ENCODE results near the gene FH.

DNA sequence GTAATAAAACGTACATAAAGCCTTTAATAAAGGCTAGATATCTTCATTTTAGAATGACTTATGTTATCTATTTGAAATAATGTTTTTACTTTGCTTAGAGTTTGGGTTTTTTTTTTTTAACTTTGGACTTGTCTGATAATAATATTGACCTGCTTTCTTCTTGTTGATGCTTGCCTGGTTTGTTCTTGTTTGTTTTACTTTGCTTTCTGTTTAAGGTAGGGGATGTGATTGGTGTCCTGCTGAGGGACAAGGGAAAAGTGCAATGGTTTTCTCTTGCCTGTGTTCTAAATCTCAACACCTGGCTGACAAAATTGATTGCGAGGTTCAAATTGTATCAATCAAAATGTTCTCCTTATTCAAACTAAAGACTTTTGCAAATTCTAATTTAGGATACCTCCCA is 2.2 kb upstream of the FH start:
- TF ChIP-seq, protein P1, sequence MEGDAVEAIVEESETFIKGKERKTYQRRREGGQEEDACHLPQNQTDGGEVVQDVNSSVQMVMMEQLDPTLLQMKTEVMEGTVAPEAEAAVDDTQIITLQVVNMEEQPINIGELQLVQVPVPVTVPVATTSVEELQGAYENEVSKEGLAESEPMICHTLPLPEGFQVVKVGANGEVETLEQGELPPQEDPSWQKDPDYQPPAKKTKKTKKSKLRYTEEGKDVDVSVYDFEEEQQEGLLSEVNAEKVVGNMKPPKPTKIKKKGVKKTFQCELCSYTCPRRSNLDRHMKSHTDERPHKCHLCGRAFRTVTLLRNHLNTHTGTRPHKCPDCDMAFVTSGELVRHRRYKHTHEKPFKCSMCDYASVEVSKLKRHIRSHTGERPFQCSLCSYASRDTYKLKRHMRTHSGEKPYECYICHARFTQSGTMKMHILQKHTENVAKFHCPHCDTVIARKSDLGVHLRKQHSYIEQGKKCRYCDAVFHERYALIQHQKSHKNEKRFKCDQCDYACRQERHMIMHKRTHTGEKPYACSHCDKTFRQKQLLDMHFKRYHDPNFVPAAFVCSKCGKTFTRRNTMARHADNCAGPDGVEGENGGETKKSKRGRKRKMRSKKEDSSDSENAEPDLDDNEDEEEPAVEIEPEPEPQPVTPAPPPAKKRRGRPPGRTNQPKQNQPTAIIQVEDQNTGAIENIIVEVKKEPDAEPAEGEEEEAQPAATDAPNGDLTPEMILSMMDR (IDR thresholded peaks at IDR 0.05): no peak
- TF ChIP-seq EZH2 (IDR thresholded peaks at IDR 0.05; ENCODE audit: borderline replicate concordance, insufficient read depth, low read depth, low read length, poor library complexity, severe bottlenecking): no peak
